OCI-LY1 (cell line): ENCODE measurements around the gene RBX1.

ENCODE experiments used
- H2AFZ ChIP-seq: fragments of 200-600 bp; sonication (generic), shearing (Covaris generic); 2 replicates; pipeline ENCODE4 v1.6.0; 2014; ENCODE audit warnings: antibody characterized with exemption, mild to moderate bottlenecking, low read length
- H3F3A ChIP-seq: fragments of 200-600 bp; sonication (generic), shearing (Covaris generic); 2 replicates; pipeline ENCODE4 v1.6.0; 2014; ENCODE audit warnings: mild to moderate bottlenecking, antibody characterized with exemption, low read length, moderate library complexity; ENCODE audit not compliant: insufficient read depth
- H3K27ac ChIP-seq: fragments of 200-600 bp; sonication (generic); 2 replicates; pipeline ENCODE4 v1.5.1; 2014; ENCODE audit warnings: low read length, mixed run types, mild to moderate bottlenecking, low read depth; ENCODE audit not compliant: poor library complexity, severe bottlenecking
- H3K27me3 ChIP-seq: fragments of 200-600 bp; sonication (generic); 2 replicates; pipeline ENCODE4 v1.6.0; 2014; ENCODE audit warnings: antibody characterized with exemption, mild to moderate bottlenecking, low read length, moderate library complexity; ENCODE audit not compliant: insufficient read depth
- H3K36me3 ChIP-seq: fragments of 200-600 bp; sonication (generic); 2 replicates; pipeline ENCODE4 v1.6.1; 2014; ENCODE audit warnings: mild to moderate bottlenecking, antibody characterized with exemption, low read length, moderate library complexity, mixed read lengths; ENCODE audit not compliant: insufficient read depth
- H3K4me1 ChIP-seq: fragments of 200-600 bp; sonication (generic); 2 replicates; pipeline ENCODE4 v1.5.1; 2014; ENCODE audit warnings: mild to moderate bottlenecking, low read length, moderate library complexity; ENCODE audit not compliant: insufficient read depth, severe bottlenecking
- H3K4me2 ChIP-seq: fragments of 200-600 bp; sonication (generic), shearing (Covaris generic); 2 replicates; pipeline ENCODE4 v1.6.1; 2014; ENCODE audit warnings: low read length
- H3K4me3 ChIP-seq: fragments of 200-600 bp; sonication (generic); 2 replicates; pipeline ENCODE4 v1.5.1; 2014; ENCODE audit warnings: low read length, low read depth, mild to moderate bottlenecking, mixed read lengths; ENCODE audit not compliant: poor library complexity, severe bottlenecking
- H3K79me2 ChIP-seq: fragments of 200-600 bp; shearing (Covaris generic); 2 replicates; pipeline ENCODE4 v1.6.1; 2016; ENCODE audit warnings: mixed run types, low read length, mixed read lengths; ENCODE audit not compliant: insufficient read depth
- H3K9ac ChIP-seq: fragments of 200-600 bp; sonication (generic), shearing (Covaris generic); 2 replicates; pipeline ENCODE4 v1.6.1; 2014; ENCODE audit warnings: mild to moderate bottlenecking, low read length, mixed read lengths
- H3K9me2 ChIP-seq: fragments of 200-600 bp; sonication (generic), shearing (Covaris generic); 2 replicates; pipeline ENCODE4 v1.6.1; 2014; ENCODE audit warnings: low read depth, mild to moderate bottlenecking, low read length, mixed read lengths
- H3K9me3 ChIP-seq: fragments of 200-600 bp; shearing (Covaris generic); 2 replicates; pipeline ENCODE4 v1.6.1; 2014; ENCODE audit warnings: low read length, mixed read lengths
- H4K20me1 ChIP-seq: fragments of 200-600 bp; sonication (generic), shearing (Covaris generic); 2 replicates; pipeline ENCODE4 v1.6.0; 2016; ENCODE audit warnings: mild to moderate bottlenecking, low read length; ENCODE audit not compliant: insufficient read depth
- EZH2 ChIP-seq: fragments of 200-600 bp; sonication (generic), shearing (Covaris generic); IDR thresholded peaks from 2 replicates; pipeline ENCODE4 v1.8.0; 2017; ENCODE audit warnings: borderline replicate concordance, mixed run types, mild to moderate bottlenecking, antibody characterized with exemption, low read length, moderate library complexity, mixed read lengths
- TF ChIP-seq, protein P1 (sequence below): fragments of 200-600 bp; sonication (generic), shearing (Covaris generic); IDR thresholded peaks from 2 replicates; pipeline ENCODE4 v1.5.1; 2017; ENCODE audit warnings: mild to moderate bottlenecking, antibody characterized with exemption, low read length, moderate library complexity, mixed read lengths

Gene RBX1

DNA sequence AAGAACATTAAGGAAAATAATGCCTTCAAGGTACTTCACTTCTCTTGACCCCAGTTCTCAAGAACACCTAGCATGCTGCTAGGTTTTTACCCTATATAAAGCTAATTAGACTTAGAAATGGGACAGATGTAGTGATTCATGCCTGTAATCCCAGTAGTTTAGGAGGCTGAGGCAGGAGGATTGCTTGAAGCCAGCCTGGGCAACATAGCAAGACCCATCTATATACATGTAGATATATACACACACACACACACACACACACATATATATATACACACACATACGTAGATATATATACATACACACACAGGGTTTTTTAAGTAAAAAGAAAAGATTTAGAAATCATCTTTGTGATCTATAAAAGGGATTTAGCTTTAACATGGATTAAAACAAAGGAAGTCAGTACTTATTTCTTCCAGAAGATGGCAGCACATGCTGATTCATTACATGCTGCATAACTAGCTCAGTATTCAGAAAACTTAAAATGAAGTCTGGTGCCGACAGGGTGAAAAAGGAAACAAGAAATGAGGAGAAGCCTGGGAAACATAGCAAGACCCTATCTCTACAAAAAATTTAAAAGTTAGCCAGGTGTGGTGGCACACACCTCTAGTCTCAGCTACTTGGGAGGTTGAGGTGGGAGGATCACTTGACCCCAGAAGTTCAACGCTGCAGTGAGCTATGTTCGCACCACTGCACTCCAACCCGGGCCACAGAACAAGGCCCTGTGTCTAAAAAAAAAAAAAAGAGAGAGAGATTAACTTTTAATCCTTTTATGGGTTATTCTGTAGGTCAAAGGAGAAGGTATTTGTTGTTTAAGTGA is 28.5 kb upstream of the RBX1 start:
- Histone ChIP-seq H2AFZ (no peak overlapping the region; the same call in 1 of the 2 replicates), H3K9ac (no peak overlapping the region), H4K20me1 (no peaks in the 10 kb centered on the region), H3K9me2 (no peaks in the 10 kb centered on the region), H3K9me3 (no peaks in the 10 kb centered on the region), H3K4me3 (no peak overlapping the region), H3K79me2 (no peaks in the 10 kb centered on the region), H3F3A (no peaks in the 10 kb centered on the region), H3K36me3 (peaks cover 34% of the 10 kb centered on the region; the same call in 1 of the 2 replicates), H3K4me1 (no peaks in the 10 kb centered on the region), H3K4me2 (no peak overlapping the region), H3K27me3 (no peaks in the 10 kb centered on the region), H3K27ac (no peak overlapping the region)
- TF ChIP-seq, protein P1, sequence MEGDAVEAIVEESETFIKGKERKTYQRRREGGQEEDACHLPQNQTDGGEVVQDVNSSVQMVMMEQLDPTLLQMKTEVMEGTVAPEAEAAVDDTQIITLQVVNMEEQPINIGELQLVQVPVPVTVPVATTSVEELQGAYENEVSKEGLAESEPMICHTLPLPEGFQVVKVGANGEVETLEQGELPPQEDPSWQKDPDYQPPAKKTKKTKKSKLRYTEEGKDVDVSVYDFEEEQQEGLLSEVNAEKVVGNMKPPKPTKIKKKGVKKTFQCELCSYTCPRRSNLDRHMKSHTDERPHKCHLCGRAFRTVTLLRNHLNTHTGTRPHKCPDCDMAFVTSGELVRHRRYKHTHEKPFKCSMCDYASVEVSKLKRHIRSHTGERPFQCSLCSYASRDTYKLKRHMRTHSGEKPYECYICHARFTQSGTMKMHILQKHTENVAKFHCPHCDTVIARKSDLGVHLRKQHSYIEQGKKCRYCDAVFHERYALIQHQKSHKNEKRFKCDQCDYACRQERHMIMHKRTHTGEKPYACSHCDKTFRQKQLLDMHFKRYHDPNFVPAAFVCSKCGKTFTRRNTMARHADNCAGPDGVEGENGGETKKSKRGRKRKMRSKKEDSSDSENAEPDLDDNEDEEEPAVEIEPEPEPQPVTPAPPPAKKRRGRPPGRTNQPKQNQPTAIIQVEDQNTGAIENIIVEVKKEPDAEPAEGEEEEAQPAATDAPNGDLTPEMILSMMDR, result peak; percentile 80
- TF ChIP-seq EZH2, result no peak

DNA sequence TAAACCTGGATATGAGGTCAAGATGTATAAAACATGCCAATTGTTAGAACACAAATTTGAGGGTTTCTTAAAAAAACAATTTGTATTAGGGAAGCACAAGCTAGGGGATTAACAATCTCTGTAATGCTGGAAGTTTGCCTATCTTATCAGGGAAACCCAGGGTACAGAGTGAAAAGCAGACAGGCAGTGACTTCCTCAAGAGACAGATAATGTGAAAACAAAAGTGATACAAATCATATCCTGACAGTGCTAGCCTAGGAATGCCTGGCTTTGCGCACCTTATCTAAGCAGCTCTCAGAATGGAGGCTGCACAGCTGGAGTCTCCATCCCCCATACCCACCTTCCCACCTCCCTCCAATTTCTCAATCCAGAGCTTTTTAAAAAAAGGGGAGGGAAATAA is 22.5 kb upstream of the RBX1 start:
- H3K4me1 ChIP-seq, result no peaks in the 10 kb centered on the region
- no peak for TF ChIP-seq EZH2
- TF ChIP-seq, protein P1, result no peak
- no peaks in the 10 kb centered on the region for H3K79me2 ChIP-seq
- H3K36me3 ChIP-seq, result peaks cover 23% of the 10 kb centered on the region; the same call in 1 of the 2 replicates
- H4K20me1 ChIP-seq, result no peaks in the 10 kb centered on the region
- H3K4me3 ChIP-seq, result no peak overlapping the region
- H2AFZ ChIP-seq, result no peak overlapping the region
- H3K4me2 ChIP-seq, result no peak overlapping the region
- H3K9me3 ChIP-seq, result no peaks in the 10 kb centered on the region
- H3K27me3 ChIP-seq, result no peaks in the 10 kb centered on the region
- H3F3A ChIP-seq, result no peaks in the 10 kb centered on the region
- H3K9me2 ChIP-seq, result no peaks in the 10 kb centered on the region
- H3K27ac ChIP-seq, result no peak overlapping the region
- H3K9ac ChIP-seq, result no peak overlapping the region

DNA sequence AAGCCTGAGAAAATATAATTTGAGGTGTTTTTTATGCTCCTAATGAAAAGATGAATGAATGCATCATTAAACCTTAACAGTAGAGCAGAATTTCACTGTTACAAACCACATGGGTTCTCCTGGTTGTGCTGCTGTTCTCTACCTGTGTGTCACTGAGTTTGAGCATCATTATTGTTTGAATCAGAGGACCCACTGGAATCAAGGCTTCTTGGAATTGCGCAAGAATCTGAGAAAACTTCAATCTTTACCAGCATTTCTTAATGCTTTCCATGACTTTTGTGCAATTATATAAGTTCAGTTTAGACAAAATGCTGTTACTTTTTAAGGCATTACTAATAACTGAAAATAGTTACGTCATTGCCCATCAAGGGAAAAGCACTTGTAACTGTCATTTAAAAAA is 18.8 kb upstream of the RBX1 start:
- Histone ChIP-seq H3K4me2 (no peak overlapping the region), H4K20me1 (no peaks in the 10 kb centered on the region), H2AFZ (no peak overlapping the region), H3K9me2 (no peaks in the 10 kb centered on the region), H3K36me3 (no peaks in the 10 kb centered on the region), H3K4me1 (no peaks in the 10 kb centered on the region), H3K4me3 (no peak overlapping the region), H3K27me3 (no peaks in the 10 kb centered on the region), H3K79me2 (no peaks in the 10 kb centered on the region), H3K9ac (no peak overlapping the region), H3K27ac (no peak overlapping the region), H3F3A (no peaks in the 10 kb centered on the region), H3K9me3 (no peaks in the 10 kb centered on the region)
- no peak for TF ChIP-seq EZH2
- TF ChIP-seq, protein P1, result no peak
